Epithelial cell of esophagus (primary cell): ENCODE results near the gene DDN.

Source experiments
- DNase-seq: peaks from one replicate; pipeline ENCODE4 v3.0.0; 2010; ENCODE audit warnings: low read depth
- H3K4me3 ChIP-seq: 2 replicates; pipeline ENCODE4 v1.5.1; 2011; ENCODE audit warnings: mild to moderate bottlenecking, low read length, control low read depth
- TF ChIP-seq, protein P1 (sequence below): IDR thresholded peaks from 2 replicates; pipeline ENCODE4 v1.5.1; 2011; ENCODE audit warnings: low read depth, mild to moderate bottlenecking, low read length, control low read depth, inconsistent platforms; ENCODE audit not compliant: insufficient read depth; ENCODE audit errors: missing control alignments

Gene DDN

DNA sequence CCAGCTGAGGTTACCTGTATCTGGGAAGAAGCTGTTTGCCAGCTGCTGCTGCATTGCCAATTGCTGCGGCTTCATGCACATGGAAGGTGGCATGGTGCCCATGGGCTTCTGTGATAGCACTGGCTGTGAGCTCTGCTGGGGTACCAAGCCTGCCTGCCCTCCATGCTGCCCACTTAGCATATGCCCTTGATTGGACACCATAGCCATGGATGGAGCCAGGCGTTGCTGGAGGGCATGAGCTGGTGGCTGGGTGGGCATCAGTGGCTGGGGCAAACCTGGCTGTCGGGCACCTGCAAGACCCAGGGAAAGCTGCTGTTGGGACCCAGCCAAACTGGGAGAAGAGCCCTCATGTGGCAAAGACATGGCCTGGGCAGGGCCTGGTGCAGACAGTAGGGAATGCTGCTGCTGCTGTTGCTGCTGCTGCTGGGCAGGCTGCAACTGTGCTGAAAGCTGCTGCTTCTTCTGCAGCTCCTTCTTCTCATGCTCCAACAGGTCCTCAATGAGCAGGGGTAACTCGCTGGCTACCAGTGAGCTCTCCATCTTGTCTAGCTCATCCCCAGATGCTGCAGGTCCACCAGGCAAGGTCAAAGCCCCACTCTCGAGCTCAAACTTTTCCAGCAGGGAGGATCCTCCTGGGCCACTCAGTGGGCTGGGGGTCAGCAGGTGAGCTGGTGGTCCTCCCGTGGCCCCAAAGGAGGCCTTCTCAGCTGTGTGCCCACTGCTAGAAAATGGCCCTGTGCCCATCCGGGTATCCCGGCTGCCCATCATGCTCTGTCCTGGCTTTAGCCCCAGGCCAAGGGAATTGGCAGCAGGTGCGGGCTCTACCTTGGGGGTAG is 38.2 kb upstream of the DDN start:
- H3K4me3 ChIP-seq: no peak overlapping the region
- no peak for DNase-seq
- TF ChIP-seq, protein P1, sequence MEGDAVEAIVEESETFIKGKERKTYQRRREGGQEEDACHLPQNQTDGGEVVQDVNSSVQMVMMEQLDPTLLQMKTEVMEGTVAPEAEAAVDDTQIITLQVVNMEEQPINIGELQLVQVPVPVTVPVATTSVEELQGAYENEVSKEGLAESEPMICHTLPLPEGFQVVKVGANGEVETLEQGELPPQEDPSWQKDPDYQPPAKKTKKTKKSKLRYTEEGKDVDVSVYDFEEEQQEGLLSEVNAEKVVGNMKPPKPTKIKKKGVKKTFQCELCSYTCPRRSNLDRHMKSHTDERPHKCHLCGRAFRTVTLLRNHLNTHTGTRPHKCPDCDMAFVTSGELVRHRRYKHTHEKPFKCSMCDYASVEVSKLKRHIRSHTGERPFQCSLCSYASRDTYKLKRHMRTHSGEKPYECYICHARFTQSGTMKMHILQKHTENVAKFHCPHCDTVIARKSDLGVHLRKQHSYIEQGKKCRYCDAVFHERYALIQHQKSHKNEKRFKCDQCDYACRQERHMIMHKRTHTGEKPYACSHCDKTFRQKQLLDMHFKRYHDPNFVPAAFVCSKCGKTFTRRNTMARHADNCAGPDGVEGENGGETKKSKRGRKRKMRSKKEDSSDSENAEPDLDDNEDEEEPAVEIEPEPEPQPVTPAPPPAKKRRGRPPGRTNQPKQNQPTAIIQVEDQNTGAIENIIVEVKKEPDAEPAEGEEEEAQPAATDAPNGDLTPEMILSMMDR: no peak

DNA sequence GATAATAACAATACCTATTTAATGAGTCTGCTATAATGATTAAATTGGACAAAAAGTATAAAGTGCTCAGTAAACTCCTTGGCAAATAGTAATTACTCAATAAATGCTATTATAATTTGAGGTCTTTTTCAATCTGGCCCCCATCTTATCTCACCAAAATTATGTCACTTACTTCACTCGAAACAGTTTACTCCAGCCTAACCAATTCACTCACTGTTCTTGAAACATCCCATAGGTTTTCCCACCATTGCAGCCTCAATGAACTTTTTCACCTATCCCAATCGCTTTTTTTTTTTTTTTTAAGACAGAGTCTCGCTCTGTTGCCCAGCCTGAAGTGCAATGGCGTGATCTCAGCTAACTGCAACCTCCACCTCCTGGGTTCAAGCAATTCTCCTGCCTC is 36.9 kb upstream of the DDN start:
- TF ChIP-seq, protein P1: no peak
- no peak for DNase-seq
- H3K4me3 ChIP-seq: no peak overlapping the region

DNA sequence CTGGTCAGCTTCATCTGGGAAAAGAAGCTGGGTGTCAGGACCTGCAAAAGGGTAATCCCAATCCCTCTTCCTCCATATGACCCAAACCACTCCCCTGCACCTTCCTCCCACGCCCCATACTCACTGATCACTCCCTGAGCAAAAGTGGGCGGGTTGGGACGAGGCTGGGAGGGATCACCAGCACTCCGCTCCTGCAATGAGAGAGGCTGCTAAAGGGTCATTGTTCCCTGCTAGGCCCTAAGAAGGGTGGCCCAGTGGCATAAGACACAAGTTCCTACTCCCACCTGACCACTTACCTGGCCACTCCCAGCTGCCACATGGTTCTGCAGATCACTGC is 35.1 kb upstream of the DDN start:
- no peak for DNase-seq
- TF ChIP-seq, protein P1: no peak
- no peak overlapping the region for H3K4me3 ChIP-seq

DNA sequence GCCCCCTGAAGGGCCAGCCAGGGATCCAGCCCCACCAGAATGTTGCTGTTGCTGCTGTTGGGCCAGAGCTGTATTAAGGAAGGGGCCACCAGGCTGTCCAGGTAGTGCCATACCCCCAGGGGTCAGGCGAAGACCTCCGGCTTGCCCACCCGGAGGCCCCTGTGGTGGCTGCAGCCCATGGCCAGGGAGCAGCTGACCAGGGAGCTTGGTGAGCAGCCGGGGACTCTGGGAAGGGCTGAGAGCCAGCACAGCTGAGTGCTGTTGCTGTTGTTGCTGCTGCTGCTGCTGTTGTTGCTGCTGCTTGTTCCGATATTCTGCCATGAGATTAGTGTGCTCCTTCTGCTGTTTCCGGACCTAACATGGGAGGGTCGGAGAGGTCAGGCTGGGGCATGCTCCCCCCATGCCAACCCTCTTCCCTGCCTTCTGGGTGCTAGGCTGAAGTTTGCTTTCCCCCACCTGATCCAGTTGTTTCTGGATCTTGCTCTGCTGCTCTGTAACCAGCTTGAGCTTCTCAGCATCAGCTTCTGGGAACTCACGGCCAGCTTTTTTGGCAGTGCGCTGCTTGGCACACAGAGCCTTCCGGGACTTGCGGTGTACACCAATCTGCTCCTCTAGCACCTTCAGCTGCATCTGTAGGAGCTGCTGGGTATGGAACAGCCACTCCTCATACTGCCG is 34.6 kb upstream of the DDN start:
- TF ChIP-seq, protein P1: no peak
- H3K4me3 ChIP-seq: no peak overlapping the region
- no peak for DNase-seq

DNA sequence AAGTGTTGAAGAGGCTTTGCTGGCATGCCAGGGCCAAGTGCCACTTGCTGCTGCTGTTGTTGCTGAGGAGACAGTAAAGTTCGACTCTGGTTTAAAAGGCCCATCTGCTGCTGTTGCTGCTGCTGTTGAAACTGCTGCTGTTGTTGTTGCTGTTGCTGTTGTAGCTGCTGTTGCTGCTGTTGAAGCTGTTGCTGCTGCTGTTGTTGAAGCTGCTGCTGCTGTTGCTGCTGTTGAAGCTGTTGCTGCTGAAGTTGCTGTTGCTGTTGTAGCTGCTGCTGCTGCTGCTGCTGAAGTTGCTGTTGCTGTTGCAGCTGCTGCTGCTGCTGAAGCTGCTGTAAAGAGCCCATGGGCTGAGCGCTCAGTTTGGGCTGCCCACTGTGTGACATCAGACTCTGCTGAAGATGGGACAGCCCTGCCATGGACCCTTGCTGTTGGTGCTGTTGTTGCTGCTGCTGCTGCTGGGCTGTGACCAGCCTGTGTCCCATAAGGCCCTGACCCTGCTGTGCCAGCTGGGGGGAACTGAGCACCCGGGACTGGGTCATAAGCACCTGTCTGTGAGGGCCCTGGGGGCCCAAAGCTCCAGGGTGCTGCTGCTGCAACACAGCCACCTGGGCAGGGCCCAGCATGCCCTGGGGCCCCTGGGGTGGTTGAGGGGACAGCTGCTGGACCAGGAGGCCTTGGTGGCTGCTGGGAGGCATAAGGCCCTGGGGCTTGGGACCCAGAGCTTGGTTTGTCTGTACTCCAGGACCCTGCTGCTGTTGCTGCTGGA is 33.7 kb upstream of the DDN start:
- no peak overlapping the region for H3K4me3 ChIP-seq
- DNase-seq: no peak
- TF ChIP-seq, protein P1: no peak

DNA sequence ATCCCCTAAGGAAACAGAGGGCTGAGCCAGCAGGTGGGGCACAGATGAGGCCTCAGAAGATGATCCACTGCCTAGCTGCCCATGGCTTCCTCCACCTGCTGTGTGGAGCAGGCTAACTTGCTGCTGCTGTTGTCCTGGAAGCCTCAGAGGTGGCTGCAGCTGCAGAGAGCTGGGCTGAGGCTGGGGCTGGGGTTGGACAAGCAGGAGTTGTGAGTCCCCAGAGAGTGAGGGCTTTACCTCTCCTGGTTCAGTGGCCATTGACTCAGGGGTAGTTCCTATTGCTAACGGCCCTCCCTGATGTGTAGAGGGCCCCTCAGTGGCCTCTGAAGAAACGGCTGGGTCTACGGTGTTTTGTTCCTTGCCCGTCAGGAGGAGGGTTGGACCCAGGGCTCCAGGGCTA is 33.1 kb upstream of the DDN start:
- H3K4me3 ChIP-seq: no peak overlapping the region
- no peak for DNase-seq
- TF ChIP-seq, protein P1: no peak
